ENCODE data around the gene MIEF1. TPM values are rescaled to one million over a fixed set of nuclear protein-coding genes. Genes with fewer than 3 reads are reported as not detected.

The MIEF1 gene
- total RNA-seq, 4 donors from 2014 or later, result 19.7 to 21.7 (median 20.9) TPM

DNA sequence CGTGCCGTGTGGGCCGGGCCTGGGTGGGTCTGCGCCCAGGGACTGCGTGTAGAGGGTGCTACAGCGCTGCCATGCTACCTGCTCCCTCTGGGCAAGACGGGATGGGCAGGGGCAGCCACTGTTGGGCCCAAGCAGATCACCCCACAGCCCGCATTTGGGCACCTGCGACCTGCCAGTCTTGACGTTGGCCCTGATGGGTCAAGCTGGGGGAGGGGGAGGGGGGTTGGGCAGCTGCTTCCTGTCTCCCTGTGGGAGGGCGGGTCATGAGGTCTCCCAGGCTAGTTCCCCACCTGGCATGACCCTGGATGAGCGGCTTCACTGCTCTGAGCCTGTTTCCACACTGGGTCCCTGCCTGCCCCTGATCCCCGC lies 33.3 kb downstream of the MIEF1 start:
- intact Hi-C loops (cut with DNase I), result loop anchor here (5.0 kb wide), 1 partner anchor 492 kb away; no protein-coding TSS in a partner anchor
- peaks cover 23 to 34% (median 29%) of the 10 kb centered on the region in 4 donors for H3K4me1 ChIP-seq
- 43% methylated on average over 7 of the region's 13 CpGs for WGBS
- H3K36me3 ChIP-seq, result peaks cover 0 to 8% (median under 1%) of the 10 kb centered on the region in 4 donors
- H3K9me3 ChIP-seq, result no peaks in the 10 kb centered on the region
- TF ChIP-seq POLR2AphosphoS5 (IDR thresholded peaks at IDR 0.05) (no peak), POLR2A (IDR thresholded peaks at IDR 0.05; ENCODE audit: low read depth) (no peak), EP300 (IDR thresholded peaks at IDR 0.05) (no peak)
- TF ChIP-seq, protein P1, sequence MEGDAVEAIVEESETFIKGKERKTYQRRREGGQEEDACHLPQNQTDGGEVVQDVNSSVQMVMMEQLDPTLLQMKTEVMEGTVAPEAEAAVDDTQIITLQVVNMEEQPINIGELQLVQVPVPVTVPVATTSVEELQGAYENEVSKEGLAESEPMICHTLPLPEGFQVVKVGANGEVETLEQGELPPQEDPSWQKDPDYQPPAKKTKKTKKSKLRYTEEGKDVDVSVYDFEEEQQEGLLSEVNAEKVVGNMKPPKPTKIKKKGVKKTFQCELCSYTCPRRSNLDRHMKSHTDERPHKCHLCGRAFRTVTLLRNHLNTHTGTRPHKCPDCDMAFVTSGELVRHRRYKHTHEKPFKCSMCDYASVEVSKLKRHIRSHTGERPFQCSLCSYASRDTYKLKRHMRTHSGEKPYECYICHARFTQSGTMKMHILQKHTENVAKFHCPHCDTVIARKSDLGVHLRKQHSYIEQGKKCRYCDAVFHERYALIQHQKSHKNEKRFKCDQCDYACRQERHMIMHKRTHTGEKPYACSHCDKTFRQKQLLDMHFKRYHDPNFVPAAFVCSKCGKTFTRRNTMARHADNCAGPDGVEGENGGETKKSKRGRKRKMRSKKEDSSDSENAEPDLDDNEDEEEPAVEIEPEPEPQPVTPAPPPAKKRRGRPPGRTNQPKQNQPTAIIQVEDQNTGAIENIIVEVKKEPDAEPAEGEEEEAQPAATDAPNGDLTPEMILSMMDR (IDR thresholded peaks at IDR 0.05), result no peak
- no peak overlapping the region for H3K4me3 ChIP-seq
- no peak overlapping the region for H3K27ac ChIP-seq (replicated peaks in 1 of 4)
- no peaks in the 10 kb centered on the region for H3K27me3 ChIP-seq
- DNase-seq (ENCODE audit: extremely low spot score), result no peak

DNA sequence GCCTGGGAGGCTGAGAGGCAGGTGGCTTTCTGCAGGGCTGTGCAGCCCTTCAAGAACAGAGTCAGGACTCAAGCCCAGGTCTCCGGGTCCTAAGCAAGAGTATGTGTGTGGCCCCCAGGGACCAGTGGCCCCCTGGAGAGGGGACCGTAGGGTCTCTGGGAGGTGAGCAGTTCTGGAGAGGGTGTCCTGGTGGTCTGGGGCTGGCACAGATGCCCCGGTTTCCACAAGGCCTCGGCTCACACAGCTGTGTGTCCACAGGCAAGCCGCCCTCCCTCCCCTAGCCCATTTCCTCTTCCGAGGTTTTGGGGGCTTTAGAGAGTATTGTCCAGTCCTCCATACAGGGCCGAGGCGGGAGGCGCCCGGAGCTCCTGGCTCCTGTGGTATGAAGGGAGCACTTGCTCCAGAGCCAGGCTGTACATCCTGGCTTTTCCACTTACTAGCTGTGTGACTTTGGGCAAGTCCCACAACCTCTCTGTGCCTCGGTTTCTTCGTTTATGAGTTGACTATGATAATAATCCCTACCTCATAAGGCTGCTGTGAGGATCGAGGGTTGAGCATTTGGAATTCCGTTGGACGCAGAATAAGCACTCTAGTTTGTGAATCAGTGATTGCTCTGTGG lies 33.9 kb downstream of the MIEF1 start:
- H3K36me3 ChIP-seq, result peaks cover 0 to 2% (median 0%) of the 10 kb centered on the region in 4 donors
- no peak overlapping the region for H3K27ac ChIP-seq (replicated peaks in 1 of 4)
- H3K4me3 ChIP-seq, result no peak overlapping the region
- H3K27me3 ChIP-seq, result no peaks in the 10 kb centered on the region
- H3K9me3 ChIP-seq, result no peaks in the 10 kb centered on the region
- intact Hi-C loops (cut with DNase I), result loop anchor here (5.0 kb wide), 1 partner anchor 491 kb away; no protein-coding TSS in a partner anchor
- no peak for TF ChIP-seq POLR2AphosphoS5 (IDR thresholded peaks at IDR 0.05)
- TF ChIP-seq EP300 (IDR thresholded peaks at IDR 0.05), result no peak
- no peak for TF ChIP-seq POLR2A (IDR thresholded peaks at IDR 0.05; ENCODE audit: low read depth)
- TF ChIP-seq, protein P1 (IDR thresholded peaks at IDR 0.05), result no peak
- DNase-seq (ENCODE audit: extremely low spot score), result no peak
- WGBS, result 90% methylated on average over 6 of the region's 15 CpGs
- peaks cover 17 to 28% (median 23%) of the 10 kb centered on the region in 4 donors for H3K4me1 ChIP-seq

DNA sequence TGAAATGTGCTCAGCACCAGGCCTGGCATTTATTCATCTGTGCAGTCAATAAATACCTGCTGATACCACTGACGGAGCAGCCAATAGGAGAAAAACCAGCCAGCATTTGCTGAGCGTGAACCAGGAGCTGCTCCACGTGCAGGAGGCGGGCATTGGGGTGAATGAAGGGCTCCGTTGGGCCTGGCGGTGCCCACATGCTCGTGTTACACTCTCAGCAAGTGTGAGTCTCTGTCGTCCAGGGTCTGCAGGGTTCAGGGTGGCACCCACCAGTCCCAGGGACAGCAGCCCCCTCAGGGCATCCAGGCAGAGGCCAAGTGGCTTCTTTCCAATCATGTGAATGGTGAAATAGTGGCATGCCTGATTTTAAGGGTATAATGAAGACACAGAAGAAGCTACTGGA lies 34.6 kb downstream of the MIEF1 start:
- no peak overlapping the region for H3K27ac ChIP-seq (replicated peaks in 1 of 4)
- H3K27me3 ChIP-seq, result no peaks in the 10 kb centered on the region
- H3K4me1 ChIP-seq, result peaks cover 9 to 20% (median 15%) of the 10 kb centered on the region in 4 donors
- H3K36me3 ChIP-seq, result no peaks in the 10 kb centered on the region
- TF ChIP-seq POLR2A (IDR thresholded peaks at IDR 0.05; ENCODE audit: low read depth) (no peak), POLR2AphosphoS5 (IDR thresholded peaks at IDR 0.05) (no peak), EP300 (IDR thresholded peaks at IDR 0.05) (no peak)
- TF ChIP-seq, protein P1 (IDR thresholded peaks at IDR 0.05), result no peak
- DNase-seq (ENCODE audit: extremely low spot score), result no peak
- WGBS, result 60% methylated on average over 8 of the region's 8 CpGs
- intact Hi-C loops (cut with DNase I), result loop anchor here (5.0 kb wide), 1 partner anchor 491 kb away; no protein-coding TSS in a partner anchor
- H3K9me3 ChIP-seq, result no peaks in the 10 kb centered on the region
- no peak overlapping the region for H3K4me3 ChIP-seq

DNA sequence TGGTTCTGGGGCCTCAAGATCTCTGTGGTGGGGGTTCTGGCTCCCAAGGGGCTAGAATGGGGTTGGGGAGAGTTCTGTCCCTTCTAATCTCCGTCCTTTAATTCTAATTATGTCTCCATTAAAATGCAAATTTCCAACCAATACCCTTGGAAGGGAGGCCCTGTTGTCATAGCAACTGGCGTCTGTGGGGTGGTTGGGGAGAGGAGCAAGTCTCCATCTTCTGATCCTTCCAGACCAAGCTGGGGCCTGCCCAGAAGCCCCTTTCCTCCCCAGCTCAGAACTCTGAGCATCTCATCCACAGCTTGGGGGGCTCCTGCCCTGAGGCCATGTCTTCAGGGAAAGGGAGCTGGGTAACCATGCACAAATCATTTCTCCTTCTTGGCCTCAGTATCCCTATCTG lies 35.9 kb downstream of the MIEF1 start:
- WGBS, result 100% methylated on average over 1 of the region's 2 CpGs
- no peaks in the 10 kb centered on the region for H3K9me3 ChIP-seq
- peaks cover 6 to 15% (median 11%) of the 10 kb centered on the region in 4 donors for H3K4me1 ChIP-seq
- H3K36me3 ChIP-seq, result no peaks in the 10 kb centered on the region
- intact Hi-C loops (cut with DNase I), result loop anchor here (5.0 kb wide), 1 partner anchor 489 kb away; no protein-coding TSS in a partner anchor
- no peak overlapping the region for H3K4me3 ChIP-seq
- TF ChIP-seq POLR2A (IDR thresholded peaks at IDR 0.05; ENCODE audit: low read depth), result no peak
- no peak for TF ChIP-seq POLR2AphosphoS5 (IDR thresholded peaks at IDR 0.05)
- TF ChIP-seq, protein P1 (IDR thresholded peaks at IDR 0.05), result no peak
- no peak for TF ChIP-seq EP300 (IDR thresholded peaks at IDR 0.05)
- peaks cover 0 to 12% (median 0%) of the 10 kb centered on the region in 4 donors for H3K27me3 ChIP-seq
- no peak for DNase-seq (ENCODE audit: extremely low spot score)
- no peak overlapping the region for H3K27ac ChIP-seq (replicated peaks in 1 of 4)

Measured in esophagus muscularis mucosa (tissue), 4 donors.